Spinal cord (tissue), 10 donors: ENCODE data around the gene OR8J1. TPM values are rescaled to one million over a fixed set of nuclear protein-coding genes. Genes with fewer than 3 reads are reported as not detected.
"Not testable (repeated sequence)": the region's sequence is repeated elsewhere in the genome, so short reads cannot be mapped to it uniquely, and the experiment has no call there.

ENCODE experiments used
- DNase-seq, 6 donors: peaks; one replicate each; pipeline versions ENCODE4 v3.0.0 to v3.0.0-alpha.2; 2013 to 2015; ENCODE audit warnings: low spot score in 6 of 6, low read depth in 4 of 6
- H3K27ac ChIP-seq: one replicate; pipeline ENCODE4 v1.5.1; 2013; ENCODE audit warnings: low read depth, low read length, control low read depth
- H3K27me3 ChIP-seq: one replicate; pipeline ENCODE4 v1.6.1; 2013; ENCODE audit warnings: low read length; ENCODE audit not compliant: control insufficient read depth, insufficient read depth
- H3K36me3 ChIP-seq: one replicate; pipeline ENCODE4 v1.6.1; 2013; ENCODE audit warnings: low read length; ENCODE audit not compliant: control insufficient read depth, insufficient read depth
- H3K4me1 ChIP-seq: one replicate; pipeline ENCODE4 v1.6.1; 2013; ENCODE audit warnings: low read length; ENCODE audit not compliant: control insufficient read depth, insufficient read depth
- H3K4me3 ChIP-seq: one replicate; pipeline ENCODE4 v1.5.1; 2013; ENCODE audit warnings: low read depth, low read length, control low read depth
- H3K9me3 ChIP-seq: one replicate; pipeline ENCODE4 v1.6.1; 2013; ENCODE audit warnings: low read length; ENCODE audit not compliant: control insufficient read depth, insufficient read depth
- WGBS: methylation state at CpG from one replicate; pipeline ENCODE4 v1.1.5; 2013; ENCODE audit warnings: missing lambda C conversion rate; ENCODE audit not compliant: insufficient coverage; 5-methylcytosine and 5-hydroxymethylcytosine counted together
- polyA plus RNA-seq, 2 donors: library from polyadenylated mRNA; unstranded; fragments of 120-200 nt; gene quantifications; one replicate each; pipeline ENCODE4 v1.2.1, GENCODE V29; 2013; ENCODE audit not compliant: insufficient read length in 2 of 2
- total RNA-seq, 2 donors: library from RNA; depleted of rRNA in 1 of 2; stranded (reverse); fragments of 120-200 nt in 1 of 2; fragments of >200 nt in 1 of 2; gene quantifications; one replicate each; pipeline versions ENCODE4 v1.2.3 to v1.2.4, GENCODE V29; 2013 to 2014
- donor health status: healthy.

OR8J1 gene
- total and polyA plus RNA-seq, 4 donors: not detected

- no peaks in the 10 kb centered on the region for H3K9me3 ChIP-seq
- no peak for DNase-seq
- no peak overlapping the region for H3K27ac ChIP-seq
- 79% methylated on average over 2 of the region's 3 CpGs for WGBS
- no peaks in the 10 kb centered on the region for H3K27me3 ChIP-seq
- H3K4me1 ChIP-seq: no peaks in the 10 kb centered on the region
- H3K36me3 ChIP-seq: no peaks in the 10 kb centered on the region
- H3K4me3 ChIP-seq: no peak overlapping the region
Observed at GRCh38 chr11:56396047-56396446, 42.0 kb downstream of the OR8J1 start.

- not testable (repeated sequence) for H3K9me3 ChIP-seq, H3K4me3 ChIP-seq, DNase-seq, H3K4me1 ChIP-seq, H3K27me3 ChIP-seq, H3K27ac ChIP-seq, H3K36me3 ChIP-seq
- 97% methylated on average over 24 of the region's 27 CpGs for WGBS
Observed at GRCh38 chr11:56401858-56402461, 47.9 kb downstream of the OR8J1 start.

- Histone ChIP-seq H3K9me3 (peaks cover 1% of the 10 kb centered on the region), H3K27ac (no peak overlapping the region), H3K4me1 (no peaks in the 10 kb centered on the region), H3K36me3 (no peaks in the 10 kb centered on the region), H3K4me3 (no peak overlapping the region), H3K27me3 (no peaks in the 10 kb centered on the region)
- no CpG with 5 or more reads among the region's 2 CpGs for WGBS
- DNase-seq: no peak
Observed at GRCh38 chr11:56404393-56404792, 50.3 kb downstream of the OR8J1 start.

- Histone ChIP-seq H3K4me3 (no peak overlapping the region), H3K9me3 (no peaks in the 10 kb centered on the region), H3K27ac (no peak overlapping the region), H3K36me3 (no peaks in the 10 kb centered on the region), H3K4me1 (no peaks in the 10 kb centered on the region), H3K27me3 (no peaks in the 10 kb centered on the region)
- DNase-seq: peak in 1 of 6 donors; percentile 1
Observed at GRCh38 chr11:56410801-56411200, 56.7 kb downstream of the OR8J1 start.

Other genes with a start within 250 kb of the OR8J1 start
- not detected for gene OR8H3, start 231.9 kb upstream of the OR8J1 start, total RNA-seq
- gene OR8H3, start 231.9 kb upstream of the OR8J1 start, polyA plus RNA-seq: not detected
- gene OR8J3, start 214.1 kb upstream of the OR8J1 start, total RNA-seq: not detected
- gene OR8J3, start 214.1 kb upstream of the OR8J1 start, polyA plus RNA-seq: not detected
- gene OR8K5, start 194.0 kb upstream of the OR8J1 start, total RNA-seq: not detected
- gene OR8K5, start 194.0 kb upstream of the OR8J1 start, polyA plus RNA-seq: not detected
- not detected for gene OR5J2, start 177.7 kb upstream of the OR8J1 start, total RNA-seq
- gene OR5J2, start 177.7 kb upstream of the OR8J1 start, polyA plus RNA-seq: not detected
- gene OR5T2, start 120.0 kb upstream of the OR8J1 start, total RNA-seq: not detected
- not detected for gene OR5T2, start 120.0 kb upstream of the OR8J1 start, polyA plus RNA-seq
- not detected for gene OR5T3, start 102.0 kb upstream of the OR8J1 start, total RNA-seq
- not detected for gene OR5T3, start 102.0 kb upstream of the OR8J1 start, polyA plus RNA-seq
- not detected for gene OR5T1, start 80.1 kb upstream of the OR8J1 start, total RNA-seq
- gene OR5T1, start 80.1 kb upstream of the OR8J1 start, polyA plus RNA-seq: not detected
- gene OR8H1, start 62.0 kb upstream of the OR8J1 start, total RNA-seq: not detected
- gene OR8H1, start 62.0 kb upstream of the OR8J1 start, polyA plus RNA-seq: not detected
- gene OR8K3, start 39.1 kb upstream of the OR8J1 start, total RNA-seq: not detected
- not detected for gene OR8K3, start 39.1 kb upstream of the OR8J1 start, polyA plus RNA-seq
- not detected for gene OR8K1, start 8.3 kb upstream of the OR8J1 start, total RNA-seq
- gene OR8K1, start 8.3 kb upstream of the OR8J1 start, polyA plus RNA-seq: not detected
- not detected for gene OR8U1, start 21.3 kb downstream of the OR8J1 start, total RNA-seq
- not detected for gene OR8U1, start 21.3 kb downstream of the OR8J1 start, polyA plus RNA-seq
- gene OR5AL1, start 58.4 kb downstream of the OR8J1 start, total RNA-seq: not detected
- gene OR5AL1, start 58.4 kb downstream of the OR8J1 start, polyA plus RNA-seq: not detected
- not detected for gene OR5M3, start 119.1 kb downstream of the OR8J1 start, total RNA-seq
- not detected for gene OR5M3, start 119.1 kb downstream of the OR8J1 start, polyA plus RNA-seq
- gene OR5M8, start 137.1 kb downstream of the OR8J1 start, total RNA-seq: not detected
- gene OR5M8, start 137.1 kb downstream of the OR8J1 start, polyA plus RNA-seq: not detected
- gene OR5M11, start 189.0 kb downstream of the OR8J1 start, total RNA-seq: not detected
- not detected for gene OR5M11, start 189.0 kb downstream of the OR8J1 start, polyA plus RNA-seq
- gene OR5M10, start 223.4 kb downstream of the OR8J1 start, total RNA-seq: not detected
- gene OR5M10, start 223.4 kb downstream of the OR8J1 start, polyA plus RNA-seq: not detected